PC-9 (cell line): Measurements from ENCODE around the gene NAA40. TPM values are rescaled to one million over a fixed set of nuclear protein-coding genes. Genes with fewer than 3 reads are reported as not detected.

Experiments
- BruUV-seq: library from RNA; stranded (reverse); fragments of 400-500 nt; replicated peaks from 2 replicates; lab custom pipeline; 2021; lab: Mats Ljungman, UMichigan
- CTCF ChIA-PET: fragments of 300-600 bp; sonication (Branson Sonifier 250); formaldehyde crosslinking; loops from one replicate; lab custom pipeline; 2022; ENCODE audit warnings: antibody characterized with exemption; lab: Charles Lee
- POLR2A ChIA-PET: fragments of 300-600 bp; sonication (Branson Sonifier 250); formaldehyde crosslinking; loops from one replicate; lab custom pipeline; 2022; ENCODE audit warnings: antibody characterized with exemption; ENCODE audit not compliant: unreplicated experiment; lab: Charles Lee
- DNase-seq, 2 experiments: peaks; one replicate each; pipeline versions ENCODE4 v3.0.0 to v3.0.0-alpha.2; 2015 to 2022; ENCODE audit warnings: mixed read lengths in 1 of 2
- H2AFZ ChIP-seq: fragments of 200-600 bp; sonication (generic); 2 replicates; pipeline ENCODE4 v1.8.1; 2017; ENCODE audit warnings: antibody characterized with exemption
- H3F3A ChIP-seq: fragments of 200-600 bp; sonication (generic); 2 replicates; pipeline ENCODE4 v1.8.1; 2017; ENCODE audit warnings: antibody characterized with exemption, mild to moderate bottlenecking, low read depth; ENCODE audit not compliant: insufficient read depth
- H3K27ac ChIP-seq: fragments of 200-600 bp; sonication (generic); 2 replicates; pipeline ENCODE4 v1.6.1; 2016; ENCODE audit warnings: mixed run types
- H3K27me3 ChIP-seq: fragments of 200-600 bp; sonication (generic); 2 replicates; pipeline ENCODE4 v1.6.1; 2016; ENCODE audit warnings: low read depth, mixed run types; ENCODE audit not compliant: insufficient read depth
- H3K36me3 ChIP-seq: fragments of 200-600 bp; sonication (generic); 2 replicates; pipeline ENCODE4 v1.6.1; 2016; ENCODE audit warnings: low read depth, mixed run types
- H3K4me1 ChIP-seq: fragments of 200-600 bp; sonication (generic); replicated peaks from 2 replicates; pipeline ENCODE4 v1.6.1; 2016; ENCODE audit warnings: mixed run types; ENCODE audit not compliant: insufficient read depth
- H3K4me2 ChIP-seq: fragments of 200-600 bp; sonication (generic); 2 replicates; pipeline ENCODE4 v1.6.1; 2017; ENCODE audit warnings: mixed run types
- H3K4me3 ChIP-seq: fragments of 200-600 bp; sonication (generic); 2 replicates; pipeline ENCODE4 v1.6.1; 2016; ENCODE audit warnings: mixed run types
- H3K79me2 ChIP-seq: fragments of 200-600 bp; sonication (generic); 2 replicates; pipeline ENCODE4 v1.6.1; 2017; ENCODE audit warnings: low read depth, mixed run types
- H3K9me2 ChIP-seq: fragments of 200-600 bp; sonication (generic); 2 replicates; pipeline ENCODE4 v1.8.1; 2017; ENCODE audit warnings: mild to moderate bottlenecking; ENCODE audit not compliant: insufficient read depth
- H3K9me3 ChIP-seq: fragments of 200-600 bp; sonication (generic); 2 replicates; pipeline ENCODE4 v1.8.1; 2016; ENCODE audit warnings: low read depth; ENCODE audit not compliant: insufficient read depth
- H4K20me1 ChIP-seq: fragments of 200-600 bp; sonication (generic); 2 replicates; pipeline ENCODE4 v1.8.1; 2017; ENCODE audit not compliant: insufficient read depth
- EZH2 ChIP-seq: fragments of 200-600 bp; sonication (generic); IDR thresholded peaks from 2 replicates; pipeline ENCODE4 v1.8.0; 2017; ENCODE audit warnings: antibody characterized with exemption, low read depth
- intact Hi-C: fragments of 100-400 bp; cut with micrococcal nuclease; formaldehyde crosslinking; loops from one replicate; pipeline ENCODE4 v1.10.0; 2022; ENCODE audit not compliant: unreplicated experiment
- total RNA-seq: library from RNA; stranded (reverse); gene quantifications from 2 replicates; pipeline ENCODE4 v1.2.3, GENCODE V29; 2021
- TF ChIP-seq, protein P1 (sequence below): fragments of 200-600 bp; sonication (generic); conservative IDR thresholded peaks from 2 replicates; pipeline ENCODE4 v1.6.1; 2017; ENCODE audit warnings: mixed run types, antibody characterized with exemption, mild to moderate bottlenecking, moderate library complexity

Gene NAA40
- total RNA-seq, 1 experiment from 2014 or later = 47.4 TPM

- CTCF ChIA-PET = no interaction called here
- H3K27me3 ChIP-seq = no peaks in the 10 kb centered on the region
- H3K27ac ChIP-seq = no peak overlapping the region
- peaks cover 81% of the 10 kb centered on the region for H4K20me1 ChIP-seq
- peaks cover 9% of the 10 kb centered on the region; the same call in 1 of the 2 replicates for H3K36me3 ChIP-seq
- no peaks in the 10 kb centered on the region for H3K4me1 ChIP-seq
- no peak overlapping the region for H2AFZ ChIP-seq
- no peak for DNase-seq
- POLR2A ChIA-PET = no interaction called here
- peaks cover 29% of the 10 kb centered on the region; the same call in 1 of the 2 replicates for H3F3A ChIP-seq
- H3K9me3 ChIP-seq = no peaks in the 10 kb centered on the region
- H3K4me2 ChIP-seq = no peak overlapping the region
- H3K4me3 ChIP-seq = no peak overlapping the region
- no peak for TF ChIP-seq EZH2
- TF ChIP-seq, protein P1, sequence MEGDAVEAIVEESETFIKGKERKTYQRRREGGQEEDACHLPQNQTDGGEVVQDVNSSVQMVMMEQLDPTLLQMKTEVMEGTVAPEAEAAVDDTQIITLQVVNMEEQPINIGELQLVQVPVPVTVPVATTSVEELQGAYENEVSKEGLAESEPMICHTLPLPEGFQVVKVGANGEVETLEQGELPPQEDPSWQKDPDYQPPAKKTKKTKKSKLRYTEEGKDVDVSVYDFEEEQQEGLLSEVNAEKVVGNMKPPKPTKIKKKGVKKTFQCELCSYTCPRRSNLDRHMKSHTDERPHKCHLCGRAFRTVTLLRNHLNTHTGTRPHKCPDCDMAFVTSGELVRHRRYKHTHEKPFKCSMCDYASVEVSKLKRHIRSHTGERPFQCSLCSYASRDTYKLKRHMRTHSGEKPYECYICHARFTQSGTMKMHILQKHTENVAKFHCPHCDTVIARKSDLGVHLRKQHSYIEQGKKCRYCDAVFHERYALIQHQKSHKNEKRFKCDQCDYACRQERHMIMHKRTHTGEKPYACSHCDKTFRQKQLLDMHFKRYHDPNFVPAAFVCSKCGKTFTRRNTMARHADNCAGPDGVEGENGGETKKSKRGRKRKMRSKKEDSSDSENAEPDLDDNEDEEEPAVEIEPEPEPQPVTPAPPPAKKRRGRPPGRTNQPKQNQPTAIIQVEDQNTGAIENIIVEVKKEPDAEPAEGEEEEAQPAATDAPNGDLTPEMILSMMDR = no peak
- no TSS peak for BruUV-seq
- no peaks in the 10 kb centered on the region for H3K79me2 ChIP-seq
- intact Hi-C loops = no loop called here
- H3K9me2 ChIP-seq = no peaks in the 10 kb centered on the region
Measured at GRCh38 chr11:63998558-63999348, 60.0 kb downstream of the NAA40 start.

GRCh38 chr11:63999349-64000025 lies 60.7 kb downstream of the NAA40 start:
- BruUV-seq = no TSS peak
- no peak overlapping the region for H3K4me2 ChIP-seq
- POLR2A ChIA-PET = no interaction called here
- DNase-seq = no peak
- CTCF ChIA-PET = no interaction called here
- H3K36me3 ChIP-seq = peaks cover 9% of the 10 kb centered on the region; the same call in 1 of the 2 replicates
- H3K79me2 ChIP-seq = no peaks in the 10 kb centered on the region
- peaks cover 81% of the 10 kb centered on the region for H4K20me1 ChIP-seq
- H3F3A ChIP-seq = peaks cover 30% of the 10 kb centered on the region; the same call in 1 of the 2 replicates
- H2AFZ ChIP-seq = no peak overlapping the region
- intact Hi-C loops = no loop called here
- H3K27me3 ChIP-seq = no peaks in the 10 kb centered on the region
- no peak overlapping the region for H3K27ac ChIP-seq
- H3K9me3 ChIP-seq = no peaks in the 10 kb centered on the region
- no peak for TF ChIP-seq EZH2
- TF ChIP-seq, protein P1 = no peak
- H3K4me3 ChIP-seq = no peak overlapping the region
- no peaks in the 10 kb centered on the region for H3K4me1 ChIP-seq
- no peaks in the 10 kb centered on the region for H3K9me2 ChIP-seq

GRCh38 chr11:64000026-64000739 lies 61.4 kb downstream of the NAA40 start:
- CTCF ChIA-PET = no interaction called here
- no TSS peak for BruUV-seq
- DNase-seq = no peak

More at GRCh38 chr11:64000026-64000739, 61.4 kb downstream of the NAA40 start:
- peaks cover 9% of the 10 kb centered on the region; the same call in 1 of the 2 replicates for H3K36me3 ChIP-seq
- H3K4me2 ChIP-seq = no peak overlapping the region
- H3K4me1 ChIP-seq = no peaks in the 10 kb centered on the region
- H3K27ac ChIP-seq = no peak overlapping the region
- no peaks in the 10 kb centered on the region for H3K27me3 ChIP-seq
- no peak overlapping the region for H3K4me3 ChIP-seq
- no peaks in the 10 kb centered on the region for H3K9me3 ChIP-seq
- POLR2A ChIA-PET = no interaction called here
- intact Hi-C loops = no loop called here
- H4K20me1 ChIP-seq = peaks cover 79% of the 10 kb centered on the region
- H3K9me2 ChIP-seq = no peaks in the 10 kb centered on the region
- no peaks in the 10 kb centered on the region for H3K79me2 ChIP-seq
- H3F3A ChIP-seq = peaks cover 23% of the 10 kb centered on the region; the same call in 1 of the 2 replicates
- TF ChIP-seq, protein P1 = no peak
- no peak for TF ChIP-seq EZH2
- H2AFZ ChIP-seq = no peak overlapping the region
